ENCODE data around the gene CXCR1.
"Not testable (repeated sequence)": the region's sequence is repeated elsewhere in the genome, so short reads cannot be mapped to it uniquely, and the experiment has no call there.

The CXCR1 gene

GRCh38 chr2:218162814-218163213 is 3.9 kb downstream of the CXCR1 start:
- DNase-seq (ENCODE audit: insufficient read length, low spot score) = no peak
- no peak for FAIRE-seq

DNA sequence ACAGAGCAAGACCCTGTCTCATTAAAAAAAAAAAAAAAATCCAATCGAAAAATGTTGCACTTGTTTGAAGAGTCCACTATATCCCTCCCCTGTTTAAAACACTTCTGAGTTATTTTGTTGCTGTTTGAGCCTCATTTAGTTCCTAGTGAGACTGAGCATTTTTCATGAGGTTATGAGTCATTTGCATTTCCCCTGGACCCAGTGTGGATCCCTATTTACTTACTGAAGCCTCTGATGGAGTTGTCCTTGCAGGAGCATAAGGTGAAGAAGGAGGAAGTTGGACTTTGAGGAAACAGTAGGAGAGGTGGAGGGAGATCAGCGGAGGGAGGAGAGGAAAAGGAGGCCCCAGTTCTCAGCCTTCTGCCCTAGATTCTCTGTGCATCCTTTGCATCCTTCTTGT is 5.1 kb downstream of the CXCR1 start:
- FAIRE-seq (no peak), DNase-seq (ENCODE audit: insufficient read length, low spot score) (no peak)

DNA sequence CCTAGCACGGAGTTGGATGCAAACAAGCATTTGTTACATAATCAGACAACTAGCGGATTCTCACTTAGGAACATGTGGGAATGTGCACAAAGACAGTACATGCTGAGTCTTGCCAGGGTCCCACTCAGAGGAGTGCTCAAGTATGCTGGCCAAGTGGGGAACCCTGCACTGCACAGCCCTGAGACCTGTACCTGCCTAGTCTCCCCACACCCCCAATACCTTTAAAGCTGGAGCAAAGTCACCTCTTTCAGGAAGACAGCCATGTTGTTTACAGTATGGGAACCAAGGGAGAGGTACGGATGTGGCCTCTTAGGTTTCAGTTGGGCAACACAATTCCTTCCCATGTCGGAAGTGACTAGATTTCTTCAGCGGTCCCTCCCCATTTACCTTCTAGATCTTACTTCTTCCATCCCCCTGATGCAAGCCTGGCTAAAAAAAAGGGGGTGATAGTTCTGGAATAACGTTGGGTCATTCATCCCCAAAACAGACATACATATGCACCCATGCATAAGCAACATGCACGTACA is 10.7 kb downstream of the CXCR1 start:
- FAIRE-seq = no peak
- DNase-seq (ENCODE audit: insufficient read length, low spot score) = no peak

GRCh38 chr2:218152777-218153176 is 14.0 kb downstream of the CXCR1 start:
- DNase-seq (ENCODE audit: insufficient read length, low spot score) (no peak), FAIRE-seq (no peak)

- DNase-seq (ENCODE audit: insufficient read length, low spot score) (no peak), FAIRE-seq (no peak)
Measured at GRCh38 chr2:218152172-218152571, 14.6 kb downstream of the CXCR1 start.

- DNase-seq (ENCODE audit: insufficient read length, low spot score) (no peak), FAIRE-seq (no peak)
Measured at GRCh38 chr2:218149848-218150440, 16.8 kb downstream of the CXCR1 start.

GRCh38 chr2:218149098-218149497 is 17.7 kb downstream of the CXCR1 start:
- FAIRE-seq (no peak), DNase-seq (ENCODE audit: insufficient read length, low spot score) (no peak)

DNA sequence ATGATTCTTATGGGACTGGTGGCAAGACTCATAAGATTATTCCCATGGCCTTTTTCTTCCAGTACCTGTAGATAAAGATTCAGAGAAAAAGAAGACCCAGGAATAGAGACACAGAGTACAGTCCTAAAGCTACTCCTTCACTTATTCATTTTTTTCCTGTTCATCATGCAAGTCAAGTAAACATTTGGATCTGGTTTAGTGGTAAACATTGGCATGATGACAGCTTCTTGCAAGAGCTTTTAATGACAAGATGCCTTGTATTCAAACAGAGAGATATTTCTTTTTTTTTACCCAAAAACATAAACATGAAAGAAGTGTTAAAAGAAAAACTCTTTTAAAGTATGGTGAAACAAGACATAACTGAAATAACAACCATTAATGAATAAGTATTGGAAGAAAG is 20.7 kb downstream of the CXCR1 start:
- DNase-seq (ENCODE audit: insufficient read length, low spot score) (no peak), FAIRE-seq (no peak)

GRCh38 chr2:218145124-218145523 is 21.6 kb downstream of the CXCR1 start:
- DNase-seq (ENCODE audit: insufficient read length, low spot score) (no peak), FAIRE-seq (no peak)

- no peak for DNase-seq (ENCODE audit: insufficient read length, low spot score)
- FAIRE-seq = no peak
Measured at GRCh38 chr2:218138047-218138446, 28.7 kb downstream of the CXCR1 start.

DNA sequence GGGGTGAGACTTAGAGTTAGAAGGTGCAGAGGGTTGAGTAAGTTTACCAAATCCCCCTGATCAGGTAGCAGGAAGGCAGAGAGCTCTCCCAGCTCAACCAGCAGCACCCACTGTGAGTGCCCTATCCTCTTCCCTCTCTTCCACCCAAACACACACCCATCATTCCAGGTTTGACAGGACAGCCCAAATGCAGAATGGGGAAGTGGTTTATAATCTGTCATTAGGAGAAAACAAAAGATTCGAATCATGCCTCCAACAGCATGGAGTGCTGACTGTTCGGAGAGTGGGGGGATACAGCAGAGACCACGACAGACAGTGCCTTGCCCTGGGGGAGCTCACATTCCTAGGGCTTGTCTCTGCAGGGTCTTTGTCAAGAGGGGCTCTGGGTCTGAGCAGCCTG is 29.2 kb downstream of the CXCR1 start:
- no peak for DNase-seq (ENCODE audit: insufficient read length, low spot score)
- FAIRE-seq = no peak

GRCh38 chr2:218130822-218131221 is 35.9 kb downstream of the CXCR1 start:
- FAIRE-seq (no peak), DNase-seq (ENCODE audit: insufficient read length, low spot score) (no peak)

DNA sequence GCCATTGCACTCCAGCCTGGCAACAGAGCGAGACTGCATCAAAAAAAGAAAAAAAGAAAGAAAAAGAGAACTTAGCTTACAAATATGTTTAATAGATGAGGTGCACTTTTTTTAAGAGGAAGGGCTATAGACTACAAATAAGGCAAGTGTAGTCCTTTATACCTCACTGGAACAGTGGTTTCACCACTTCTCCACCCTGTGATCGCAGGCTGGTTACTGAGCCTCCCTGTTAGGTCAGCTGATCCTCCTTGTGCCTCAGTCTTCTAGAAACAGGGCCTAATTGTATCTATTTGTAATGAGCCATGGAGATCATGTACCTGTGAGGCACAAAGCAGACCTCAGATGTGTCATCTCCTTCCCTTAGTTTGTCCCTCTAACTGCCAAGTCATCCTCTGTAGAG is 36.4 kb downstream of the CXCR1 start:
- no peak for DNase-seq (ENCODE audit: insufficient read length, low spot score)
- FAIRE-seq = no peak

GRCh38 chr2:218129458-218130135 is 37.2 kb downstream of the CXCR1 start:
- no peak for DNase-seq (ENCODE audit: insufficient read length, low spot score)

GRCh38 chr2:218128781-218129457 is 37.8 kb downstream of the CXCR1 start:
- FAIRE-seq = no peak

More at GRCh38 chr2:218129458-218130135, 37.2 kb downstream of the CXCR1 start:
- FAIRE-seq = no peak

GRCh38 chr2:218127929-218128455 is 38.8 kb downstream of the CXCR1 start:
- FAIRE-seq (no peak), DNase-seq (ENCODE audit: insufficient read length, low spot score) (no peak)

More at GRCh38 chr2:218128781-218129457, 37.8 kb downstream of the CXCR1 start:
- DNase-seq (ENCODE audit: insufficient read length, low spot score) = no peak

DNA sequence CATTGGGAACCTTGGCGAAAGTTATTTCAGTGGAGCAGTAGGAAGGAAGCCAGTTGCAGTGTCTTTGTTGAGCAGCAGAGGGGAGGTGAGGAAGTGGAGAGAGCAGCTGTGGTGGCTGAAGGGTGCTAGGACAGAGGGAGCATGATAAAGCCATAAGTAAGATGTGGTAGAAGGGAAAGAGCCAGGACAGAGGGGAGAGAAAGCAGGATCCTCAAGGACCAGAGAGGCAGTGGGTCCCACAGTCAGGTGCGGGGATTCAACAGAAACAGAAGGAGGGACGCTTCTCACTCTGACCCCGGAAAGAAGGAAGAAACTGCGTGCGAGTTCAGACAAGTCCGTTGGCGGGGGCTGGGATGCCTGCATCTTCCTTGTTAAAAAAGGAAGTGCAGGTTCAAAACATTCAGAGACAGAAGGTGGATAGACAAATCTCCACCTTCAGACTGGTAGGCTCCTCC is 41.1 kb downstream of the CXCR1 start, which contains the start of gene CXCR2:
CXCR2 (plus strand) TSS at position 403 of the 455 bp plus-strand sequence. CDS start 8,774 bp downstream, outside the sequence.
- FAIRE-seq (no peak), DNase-seq (ENCODE audit: insufficient read length, low spot score) (no peak)

- DNase-seq (ENCODE audit: insufficient read length, low spot score) (no peak), FAIRE-seq (no peak)
Measured at GRCh38 chr2:218125095-218125494, 41.7 kb downstream of the CXCR1 start.

GRCh38 chr2:218123986-218124385 is 42.8 kb downstream of the CXCR1 start:
- no peak for FAIRE-seq
- no peak for DNase-seq (ENCODE audit: insufficient read length, low spot score)

GRCh38 chr2:218122286-218122685 is 44.5 kb downstream of the CXCR1 start:
- not testable (repeated sequence) for DNase-seq (ENCODE audit: insufficient read length, low spot score); FAIRE-seq

GRCh38 chr2:218121789-218122188 is 45.0 kb downstream of the CXCR1 start:
- FAIRE-seq; DNase-seq (ENCODE audit: insufficient read length, low spot score): not testable (repeated sequence)
